ENCODE data around the gene RIOX2.

RIOX2 gene

DNA sequence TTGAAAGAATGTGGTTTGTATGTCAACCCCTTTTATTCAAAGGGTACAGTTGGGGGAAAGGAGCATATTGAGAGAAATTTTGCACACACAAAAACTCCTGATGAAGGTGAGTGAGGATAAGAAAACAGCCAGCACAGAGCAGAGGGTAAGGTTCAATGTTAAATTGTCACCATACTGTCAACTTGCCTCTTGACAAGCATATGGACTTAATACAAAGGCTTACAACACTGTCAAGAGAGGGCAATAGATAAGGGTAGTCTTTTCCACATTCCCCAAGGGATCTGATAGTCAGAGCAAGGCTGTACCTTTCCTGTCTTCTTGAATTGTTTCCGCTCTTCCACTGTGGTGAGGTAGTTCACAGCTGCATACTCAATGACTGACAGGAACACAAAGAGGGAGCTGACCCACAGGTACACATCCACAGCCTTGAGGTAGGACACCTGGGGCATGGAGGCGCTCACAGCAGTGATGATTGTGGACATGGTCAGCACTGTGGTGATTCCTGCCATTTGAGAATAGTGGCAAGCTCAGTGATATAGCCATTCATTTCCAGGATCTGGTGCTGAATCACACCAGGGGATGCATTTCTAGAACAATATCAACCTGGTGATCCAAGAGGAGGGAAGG is 20.4 kb upstream of the RIOX2 start:
- in situ Hi-C loops (cut with HindIII; ENCODE audit: low sequenced_read_pairs) = no loop called here

DNA sequence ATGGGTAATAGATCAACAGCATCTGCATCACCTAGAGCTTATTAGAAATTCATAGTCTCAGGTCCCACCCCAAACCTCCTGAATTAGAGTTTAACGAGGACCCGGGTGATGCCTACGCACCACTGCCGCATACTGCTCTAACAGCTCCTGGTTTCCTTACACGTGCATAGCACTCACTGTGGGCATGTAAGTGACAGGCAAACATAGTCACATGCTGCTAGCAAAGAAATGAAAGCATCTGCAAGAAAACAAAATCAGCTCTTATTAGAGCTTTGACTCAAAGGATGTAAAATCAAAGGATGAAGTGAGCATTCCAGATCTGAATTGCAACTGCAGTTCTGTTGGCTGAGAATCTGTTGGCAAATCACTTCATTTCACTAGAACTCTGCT is 19.1 kb upstream of the RIOX2 start:
- in situ Hi-C loops (cut with HindIII; ENCODE audit: low sequenced_read_pairs) = no loop called here

DNA sequence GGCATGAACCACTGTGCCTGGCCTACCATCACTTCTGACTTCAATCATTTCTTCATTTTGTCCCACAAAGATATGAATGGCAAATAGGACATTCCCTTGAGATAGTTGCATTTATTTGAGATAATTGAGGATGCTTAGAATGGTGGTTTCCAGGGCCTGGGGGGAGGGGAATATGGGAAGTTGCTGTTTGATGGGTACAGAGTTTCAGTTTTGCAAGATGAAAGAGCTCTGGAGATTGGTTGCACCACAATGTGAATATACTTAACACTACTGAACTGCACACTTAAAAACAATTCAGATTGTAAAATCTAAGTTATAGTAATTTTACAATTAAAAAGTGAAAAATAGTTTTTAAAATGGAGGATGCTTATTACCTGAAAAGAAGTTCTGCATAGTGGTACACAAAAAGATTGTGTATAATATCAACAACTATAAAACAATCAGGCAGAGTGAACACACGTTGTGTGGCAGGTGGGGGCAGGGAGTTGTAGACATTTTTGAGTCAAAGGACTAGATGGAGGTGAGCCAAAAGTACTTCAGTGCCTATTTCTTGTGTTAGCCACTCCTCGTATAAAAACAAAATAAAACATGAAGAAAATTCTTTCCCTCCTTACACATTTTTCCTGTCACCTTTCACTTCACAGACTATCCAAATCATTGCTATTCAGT is 18.5 kb upstream of the RIOX2 start:
- in situ Hi-C loops (cut with HindIII; ENCODE audit: low sequenced_read_pairs) = no loop called here

DNA sequence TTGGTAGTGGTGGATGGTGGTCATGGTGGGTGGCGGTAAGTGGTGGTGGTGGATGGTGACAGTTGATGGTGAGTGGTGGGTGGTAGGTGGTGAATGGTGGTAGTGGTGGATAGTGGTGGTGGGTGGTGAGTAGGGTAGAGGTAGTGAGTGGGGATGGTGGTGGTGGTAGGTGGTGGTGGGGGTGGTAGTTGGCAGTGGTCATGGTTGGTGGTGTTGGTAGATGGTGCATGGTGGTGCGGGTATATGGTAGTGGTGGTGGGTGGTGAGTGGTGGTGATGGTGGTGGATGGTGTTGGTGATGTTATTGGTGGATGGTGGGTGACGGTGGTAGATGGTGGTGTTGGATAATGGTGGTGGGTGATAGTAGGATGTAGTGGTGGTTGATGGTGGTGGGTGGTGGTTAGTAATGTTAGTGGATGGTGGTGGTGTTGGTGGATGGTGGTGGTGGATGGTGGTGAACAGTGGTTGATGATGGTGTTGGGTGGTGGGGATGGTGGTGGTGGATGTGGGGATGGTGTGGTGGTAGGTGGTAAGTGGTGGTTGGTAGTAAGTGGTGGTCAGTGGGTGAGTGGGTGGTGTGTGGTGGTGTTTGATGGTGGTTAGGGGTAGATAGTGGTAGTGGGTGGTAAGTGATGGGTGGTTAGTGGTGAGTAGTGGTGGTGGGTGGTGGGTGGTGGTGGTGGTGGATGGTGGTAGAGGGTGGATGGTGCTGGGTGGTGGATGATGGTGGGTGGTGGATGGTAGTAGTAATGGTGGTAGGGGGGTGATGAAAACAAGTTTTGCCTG is 16.7 kb upstream of the RIOX2 start:
- in situ Hi-C loops (cut with HindIII; ENCODE audit: low sequenced_read_pairs) = no loop called here

DNA sequence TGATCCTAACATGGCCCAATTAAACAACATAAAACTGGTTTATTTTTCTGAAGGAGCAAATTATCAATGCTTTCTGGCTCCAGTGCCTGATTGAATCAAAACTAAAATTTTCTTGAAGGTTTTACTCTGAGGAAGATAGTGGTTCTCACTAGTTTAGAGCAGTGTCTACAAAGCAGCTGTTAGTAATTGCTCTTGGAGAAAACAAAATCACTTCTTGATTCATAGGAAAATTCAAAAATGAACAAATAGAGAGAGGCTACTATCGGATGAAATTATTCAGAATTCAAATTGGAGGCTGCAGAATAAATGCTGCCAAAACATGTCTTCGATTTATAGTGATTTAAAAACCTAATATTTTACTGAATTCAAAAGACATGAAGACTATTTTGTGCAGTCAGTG is 15.1 kb upstream of the RIOX2 start:
- in situ Hi-C loops (cut with HindIII; ENCODE audit: low sequenced_read_pairs) = no loop called here

DNA sequence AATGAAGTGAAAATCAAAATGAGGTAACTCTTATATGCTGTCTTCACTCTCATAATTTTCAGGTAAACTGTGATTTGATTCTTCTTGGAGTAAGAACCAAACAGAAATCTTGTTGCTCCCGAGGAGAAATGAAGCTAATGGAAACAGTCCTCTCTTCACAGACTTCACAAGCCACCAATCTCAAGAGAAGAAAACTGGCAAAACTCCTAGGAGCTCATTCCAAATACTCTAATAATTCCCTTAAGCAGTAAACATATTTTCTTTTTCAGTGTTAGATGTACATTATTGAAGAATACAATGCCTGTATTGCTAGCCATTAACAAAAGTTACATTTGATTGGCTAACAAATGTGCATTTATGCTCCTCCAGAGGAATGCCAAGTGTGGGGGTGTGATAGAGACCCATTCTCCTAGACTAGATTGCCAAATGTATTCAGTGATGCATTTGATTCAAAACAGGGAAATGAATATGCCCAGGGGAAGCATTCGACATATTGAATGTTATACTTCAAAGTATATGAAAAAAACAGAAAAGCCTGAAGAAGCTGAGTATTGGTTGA is 11.8 kb upstream of the RIOX2 start:
- in situ Hi-C loops (cut with HindIII; ENCODE audit: low sequenced_read_pairs) = no loop called here

DNA sequence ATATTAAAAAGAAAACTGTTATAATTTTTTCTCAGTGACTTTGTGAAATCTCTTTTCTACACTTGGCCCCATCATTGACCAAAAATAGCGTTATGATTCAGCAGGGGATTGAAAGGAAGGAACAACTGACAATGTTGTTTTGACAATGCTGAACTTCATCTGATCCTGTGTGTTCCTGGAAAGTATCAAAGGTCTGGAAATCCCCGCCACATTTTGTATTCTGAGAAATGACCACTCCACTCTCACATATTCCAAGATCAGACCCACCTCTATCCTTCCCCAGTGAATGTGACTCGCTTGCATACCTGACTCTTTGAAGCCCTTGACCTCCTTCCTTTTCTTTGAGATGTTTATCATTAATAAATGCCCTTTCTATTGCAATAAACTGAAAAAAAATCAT is 9.7 kb upstream of the RIOX2 start:
- in situ Hi-C loops (cut with HindIII; ENCODE audit: low sequenced_read_pairs) = no loop called here

DNA sequence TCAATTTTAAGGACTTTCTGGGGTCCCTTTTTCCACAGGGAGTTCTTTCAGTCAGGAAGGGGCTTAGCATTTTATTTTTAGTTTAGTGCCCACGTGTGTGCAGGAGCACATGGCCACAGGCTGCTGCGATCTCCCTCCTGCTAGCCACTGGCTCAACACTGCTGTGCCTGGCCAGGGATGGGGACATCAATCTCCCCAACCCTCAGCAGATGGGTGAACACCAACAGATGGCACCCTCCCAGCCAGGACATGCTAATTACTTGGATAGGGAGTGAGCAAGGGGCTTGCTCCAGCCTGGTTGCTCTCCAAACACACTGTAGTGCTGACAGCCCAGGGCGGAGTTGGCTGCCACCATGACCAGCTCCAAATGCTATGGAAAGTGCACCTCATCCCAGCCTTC is 7.4 kb upstream of the RIOX2 start:
- in situ Hi-C loops (cut with HindIII; ENCODE audit: low sequenced_read_pairs) = no loop called here

DNA sequence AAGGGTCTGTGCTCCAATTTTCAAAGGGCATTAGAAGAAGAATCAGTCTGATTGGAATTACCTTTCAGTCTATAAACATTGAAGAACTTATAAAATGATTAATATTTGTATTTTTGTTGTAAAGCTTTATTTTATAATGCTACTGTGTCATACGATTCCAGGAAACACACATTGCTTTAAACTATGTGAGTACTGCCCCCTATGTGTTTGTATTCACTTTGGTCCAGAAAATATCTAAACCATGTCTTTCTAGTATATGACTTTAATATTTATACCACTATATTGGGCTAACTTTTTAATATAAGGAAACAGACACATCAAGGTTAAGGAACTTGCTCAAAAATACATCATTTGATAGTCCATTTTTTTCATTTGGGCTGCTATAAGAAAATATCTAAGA is 3.2 kb upstream of the RIOX2 start:
- in situ Hi-C loops (cut with HindIII; ENCODE audit: low sequenced_read_pairs) = no loop called here

DNA sequence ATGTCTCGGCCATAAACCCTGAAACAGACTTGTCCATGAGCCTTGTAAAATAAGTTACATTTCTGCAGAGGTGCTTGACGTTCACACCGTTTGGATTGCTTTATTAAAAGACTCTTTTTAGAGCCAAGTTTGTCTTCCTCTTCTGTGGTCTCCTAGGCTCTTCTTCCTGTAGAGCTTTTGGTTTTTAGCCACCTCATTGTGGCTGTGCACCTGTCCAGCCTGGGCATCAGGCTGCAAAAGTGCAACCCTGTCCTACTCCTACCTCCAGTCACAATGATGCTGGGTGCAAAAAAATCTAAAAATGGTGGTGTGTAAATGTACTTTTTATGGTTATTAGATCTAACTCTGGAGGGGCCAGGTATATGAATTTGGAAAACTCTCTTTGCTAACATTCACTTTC is 2.8 kb upstream of the RIOX2 start:
- in situ Hi-C loops (cut with HindIII; ENCODE audit: low sequenced_read_pairs) = no loop called here

DNA sequence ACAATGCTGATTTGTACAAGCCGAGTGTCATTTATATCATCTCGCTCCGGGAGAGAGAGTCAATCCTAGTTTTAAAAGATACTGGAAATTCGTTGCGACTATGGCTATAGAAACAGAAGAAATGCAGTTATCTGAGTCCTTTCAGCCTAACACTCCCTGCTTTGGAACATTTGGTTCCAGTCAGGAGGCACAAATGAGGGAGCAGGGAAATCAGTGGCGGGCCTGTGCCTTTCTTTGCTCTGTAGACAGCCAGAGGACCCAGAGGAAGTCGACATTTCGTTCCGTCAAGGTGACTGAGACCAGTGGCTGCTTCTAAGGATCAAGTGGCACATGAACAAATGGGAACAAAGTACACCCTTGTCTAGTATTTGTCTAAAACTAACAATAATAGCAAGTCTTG is 745 bp upstream of the RIOX2 start:
- in situ Hi-C loops (cut with HindIII; ENCODE audit: low sequenced_read_pairs) = no loop called here

DNA sequence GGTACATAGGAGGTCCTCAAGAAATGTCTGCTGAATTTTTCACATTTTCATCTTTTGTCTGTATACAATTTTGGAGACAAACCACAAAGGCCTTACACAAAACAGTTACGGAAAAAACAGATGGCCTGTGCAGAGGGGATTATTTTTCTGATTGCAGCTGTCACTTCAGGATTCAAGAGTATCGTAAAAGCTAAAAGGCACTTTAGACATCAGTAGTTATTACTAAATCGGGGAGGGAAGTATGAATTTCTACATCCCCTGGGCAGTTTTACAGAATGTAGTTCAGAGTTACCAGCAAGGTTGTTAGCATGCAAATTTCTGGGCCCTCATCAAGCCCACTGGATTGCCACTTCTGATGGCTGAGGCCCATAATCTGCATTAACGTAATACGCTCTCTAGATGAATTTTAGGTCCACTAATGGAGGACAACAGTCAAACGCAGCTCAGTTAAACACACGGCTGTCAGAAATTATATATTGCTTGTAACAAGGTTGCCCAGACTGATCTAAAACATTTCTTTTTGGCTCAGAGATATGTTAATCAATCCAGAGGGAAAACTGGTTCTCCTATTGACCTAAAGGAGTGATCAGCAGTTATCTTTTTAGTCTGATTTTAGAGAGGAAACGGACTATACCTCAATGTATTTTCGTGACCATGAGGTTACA is 1.1 kb downstream of the RIOX2 start:
- in situ Hi-C loops (cut with HindIII; ENCODE audit: low sequenced_read_pairs) = no loop called here

DNA sequence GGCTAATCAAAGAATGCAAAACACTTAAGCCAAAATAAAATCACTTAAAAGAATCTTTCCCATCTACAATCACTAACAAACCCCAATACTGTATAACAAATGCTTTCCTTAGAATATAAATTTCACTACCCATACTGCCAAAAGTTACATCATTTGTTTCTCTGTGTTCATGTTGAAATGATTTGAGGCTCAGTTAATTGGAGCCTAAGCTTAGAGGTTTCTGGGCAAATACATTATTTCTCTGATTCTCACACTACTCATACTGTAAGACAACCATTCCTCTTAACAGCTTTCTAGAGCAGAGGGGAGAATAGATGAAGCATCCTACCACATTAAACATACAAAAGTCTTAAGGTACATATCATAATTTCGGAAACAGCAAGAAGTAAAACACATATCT is 2.1 kb downstream of the RIOX2 start:
- in situ Hi-C loops (cut with HindIII; ENCODE audit: low sequenced_read_pairs) = no loop called here

DNA sequence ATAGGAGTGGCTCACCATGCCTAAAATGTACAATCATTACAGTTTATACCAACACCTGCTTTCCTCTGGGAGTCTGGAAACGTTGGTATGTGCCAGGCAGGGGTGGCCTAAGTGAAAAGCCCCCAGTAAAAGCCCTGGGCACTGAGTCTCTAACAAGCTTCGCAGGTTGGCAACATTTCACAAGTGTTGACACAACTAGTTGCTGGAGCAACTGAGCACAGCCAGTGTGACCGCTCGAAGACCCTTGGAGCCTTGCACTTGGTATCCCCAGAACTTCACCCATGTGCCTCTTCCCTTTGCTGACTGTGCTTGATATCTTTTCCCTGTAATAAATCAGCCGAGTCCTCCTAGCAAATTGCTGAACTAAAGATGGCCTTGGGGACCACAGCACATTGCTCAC is 2.7 kb downstream of the RIOX2 start:
- in situ Hi-C loops (cut with HindIII; ENCODE audit: low sequenced_read_pairs) = no loop called here

DNA sequence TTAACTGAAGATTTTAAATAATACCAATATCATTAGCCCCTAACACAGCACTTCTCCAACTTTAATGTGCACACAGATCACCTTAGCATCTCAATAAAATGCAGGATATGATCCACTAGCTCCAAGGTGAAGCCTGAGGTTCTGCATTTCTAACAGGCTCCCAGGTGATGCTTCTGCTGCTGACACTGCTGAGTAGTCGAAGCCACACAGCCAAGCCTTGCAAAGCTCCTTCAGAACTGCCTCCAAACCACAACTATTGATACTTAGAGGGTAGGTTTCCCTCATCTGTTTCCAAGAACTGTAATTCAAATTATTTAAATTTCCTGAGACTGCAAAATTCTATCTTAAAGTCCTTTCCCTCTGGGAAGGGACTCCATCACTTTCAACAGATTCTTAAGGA is 3.9 kb downstream of the RIOX2 start:
- in situ Hi-C loops (cut with HindIII; ENCODE audit: low sequenced_read_pairs) = no loop called here

DNA sequence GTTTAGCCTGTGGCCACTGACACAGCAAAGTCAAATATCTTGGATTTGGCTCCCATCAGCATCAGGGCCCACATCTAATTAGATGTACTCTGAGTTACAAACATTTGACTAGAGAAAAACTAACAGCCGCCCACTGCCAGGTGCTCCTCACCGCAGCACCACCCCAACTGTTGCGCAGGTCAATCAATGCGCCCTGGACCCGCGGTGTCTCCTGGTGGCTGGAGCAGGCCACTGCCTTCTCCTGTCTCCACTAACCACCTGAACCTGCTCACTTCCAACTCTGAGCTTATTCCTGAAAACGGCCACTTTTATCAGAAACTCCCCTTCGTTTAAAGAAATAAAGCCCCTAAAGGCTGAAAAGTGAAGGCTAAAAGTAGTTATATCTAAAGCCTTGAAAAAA is 4.3 kb downstream of the RIOX2 start:
- in situ Hi-C loops (cut with HindIII; ENCODE audit: low sequenced_read_pairs) = no loop called here

DNA sequence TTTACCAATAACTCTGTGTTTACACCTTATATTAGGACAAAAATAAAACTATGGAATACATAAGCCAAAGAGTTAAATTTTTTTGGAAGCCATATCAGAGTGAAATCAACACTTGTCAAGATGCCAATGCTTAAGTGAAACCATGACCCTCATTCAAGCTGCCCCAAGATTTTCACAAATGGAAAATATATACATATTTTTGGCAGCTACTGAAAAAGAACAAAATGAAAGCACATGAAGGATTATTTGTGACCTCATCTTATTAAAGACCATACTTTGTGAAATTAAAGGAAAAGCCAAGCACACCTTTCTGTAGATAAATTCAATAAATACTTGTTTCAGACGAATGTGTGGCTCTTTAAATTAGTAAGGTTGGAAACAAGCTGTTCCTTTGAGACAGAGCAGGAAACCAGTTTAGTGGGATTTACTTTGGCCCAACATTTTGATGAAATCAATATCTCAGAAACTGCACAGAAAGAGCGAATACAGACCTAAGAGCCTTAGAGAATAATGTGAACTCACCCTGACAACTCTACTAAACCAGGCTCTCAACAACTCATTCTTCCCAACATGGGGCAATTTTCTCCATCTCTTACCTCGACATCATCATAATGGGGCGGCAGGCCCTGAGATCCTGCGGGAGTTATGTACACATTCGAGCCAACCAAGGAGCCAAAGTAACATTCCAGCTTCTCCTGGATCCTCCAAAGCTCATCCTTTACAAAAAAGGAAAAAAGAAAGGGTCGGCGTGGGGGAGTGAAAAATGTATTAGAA is 11.1 kb downstream of the RIOX2 start:
- in situ Hi-C loops (cut with HindIII; ENCODE audit: low sequenced_read_pairs) = no loop called here

DNA sequence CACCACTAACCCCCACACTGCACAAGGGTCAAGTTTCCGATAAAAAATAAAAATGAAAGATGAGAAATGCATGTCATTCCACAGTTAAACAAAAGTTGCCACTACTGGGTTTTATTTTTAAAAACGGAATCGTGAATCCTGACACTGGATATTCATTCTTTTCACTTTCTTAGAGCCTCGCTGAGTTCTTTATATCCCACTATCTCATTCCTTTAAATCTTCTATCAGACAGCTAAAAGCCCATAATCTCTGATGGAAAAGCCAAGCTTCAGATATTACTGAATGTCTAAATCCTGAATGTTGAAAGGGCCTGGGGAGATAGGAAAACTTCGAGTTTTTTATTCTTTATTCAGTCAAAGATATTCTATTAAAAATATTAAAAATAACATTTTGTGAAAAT is 11.7 kb downstream of the RIOX2 start:
- in situ Hi-C loops (cut with HindIII; ENCODE audit: low sequenced_read_pairs) = no loop called here

DNA sequence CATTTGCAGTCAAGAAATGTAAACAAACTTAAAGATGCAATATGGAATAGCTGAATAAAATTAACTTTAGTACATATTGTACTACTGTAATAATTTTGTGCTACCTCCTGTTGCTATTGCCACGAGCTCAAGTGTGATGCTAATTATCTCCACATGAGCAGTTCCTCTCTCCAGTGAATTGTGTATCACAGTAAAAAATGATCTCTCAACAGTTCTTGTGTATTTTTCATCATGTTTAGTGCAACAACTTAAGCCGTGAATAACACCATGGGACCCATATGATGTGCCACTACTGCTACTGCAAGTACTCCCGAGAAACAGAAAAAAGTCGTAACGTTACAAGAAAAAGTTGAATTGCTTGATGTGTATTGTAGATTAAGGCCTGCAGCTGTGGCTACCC is 12.4 kb downstream of the RIOX2 start:
- in situ Hi-C loops (cut with HindIII; ENCODE audit: low sequenced_read_pairs) = no loop called here

DNA sequence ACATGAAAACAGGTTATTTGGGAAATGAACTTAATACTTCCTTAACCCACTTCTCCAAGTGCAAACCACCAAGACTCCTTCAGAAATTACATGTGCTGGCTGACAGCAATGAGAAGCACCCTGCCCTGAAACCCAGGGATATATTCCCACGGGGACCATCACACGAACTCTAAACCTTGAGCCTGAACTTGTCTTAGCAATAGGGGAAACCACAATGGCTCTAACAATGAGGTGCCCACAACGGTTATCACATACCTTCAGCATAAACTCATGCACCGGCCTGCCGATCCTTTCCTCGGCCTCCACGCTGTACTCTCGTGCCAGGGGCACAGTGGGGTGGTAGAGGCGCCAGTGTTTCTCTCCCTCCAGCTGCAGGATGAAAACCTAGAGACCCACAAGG is 13.4 kb downstream of the RIOX2 start:
- in situ Hi-C loops (cut with HindIII; ENCODE audit: low sequenced_read_pairs) = no loop called here

DNA sequence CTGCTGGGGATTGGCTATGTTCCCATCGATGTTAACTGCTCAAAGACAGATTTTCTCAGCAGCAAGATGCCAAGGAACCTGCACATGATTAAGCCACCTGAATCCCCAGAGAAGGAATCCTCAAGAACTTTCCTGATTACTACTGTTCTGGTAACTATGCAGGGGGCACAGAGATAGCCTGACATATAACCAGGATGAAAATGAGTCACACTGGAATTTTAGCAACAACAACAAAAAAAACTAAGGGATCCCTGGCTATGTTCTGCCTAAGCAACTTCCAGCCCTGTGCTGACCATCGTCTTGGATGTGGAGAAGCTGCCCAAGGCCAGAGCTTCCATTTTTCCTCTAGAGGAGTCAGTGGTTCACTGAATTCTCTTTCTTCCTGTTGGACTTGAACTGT is 13.8 kb downstream of the RIOX2 start:
- in situ Hi-C loops (cut with HindIII; ENCODE audit: low sequenced_read_pairs) = no loop called here

All from endothelial cell of hepatic sinusoid (primary cell).